PC-9 (cell line): Measurements from ENCODE around the gene ZSWIM3. TPM values are rescaled to one million over a fixed set of nuclear protein-coding genes. Genes with fewer than 3 reads are reported as not detected.

Experiments
- BruUV-seq: library from RNA; stranded (reverse); fragments of 400-500 nt; replicated peaks from 2 replicates; lab custom pipeline; 2021; lab: Mats Ljungman, UMichigan
- CTCF ChIA-PET: fragments of 300-600 bp; sonication (Branson Sonifier 250); formaldehyde crosslinking; loops from one replicate; lab custom pipeline; 2022; ENCODE audit warnings: antibody characterized with exemption; lab: Charles Lee
- POLR2A ChIA-PET: fragments of 300-600 bp; sonication (Branson Sonifier 250); formaldehyde crosslinking; loops from one replicate; lab custom pipeline; 2022; ENCODE audit warnings: antibody characterized with exemption; ENCODE audit not compliant: unreplicated experiment; lab: Charles Lee
- DNase-seq, 2 experiments: peaks; one replicate each; pipeline versions ENCODE4 v3.0.0 to v3.0.0-alpha.2; 2015 to 2022; ENCODE audit warnings: mixed read lengths in 1 of 2
- H2AFZ ChIP-seq: fragments of 200-600 bp; sonication (generic); 2 replicates; pipeline ENCODE4 v1.8.1; 2017; ENCODE audit warnings: antibody characterized with exemption
- H3F3A ChIP-seq: fragments of 200-600 bp; sonication (generic); 2 replicates; pipeline ENCODE4 v1.8.1; 2017; ENCODE audit warnings: antibody characterized with exemption, mild to moderate bottlenecking, low read depth; ENCODE audit not compliant: insufficient read depth
- H3K27ac ChIP-seq: fragments of 200-600 bp; sonication (generic); 2 replicates; pipeline ENCODE4 v1.6.1; 2016; ENCODE audit warnings: mixed run types
- H3K27me3 ChIP-seq: fragments of 200-600 bp; sonication (generic); 2 replicates; pipeline ENCODE4 v1.6.1; 2016; ENCODE audit warnings: low read depth, mixed run types; ENCODE audit not compliant: insufficient read depth
- H3K36me3 ChIP-seq: fragments of 200-600 bp; sonication (generic); 2 replicates; pipeline ENCODE4 v1.6.1; 2016; ENCODE audit warnings: low read depth, mixed run types
- H3K4me1 ChIP-seq: fragments of 200-600 bp; sonication (generic); replicated peaks from 2 replicates; pipeline ENCODE4 v1.6.1; 2016; ENCODE audit warnings: mixed run types; ENCODE audit not compliant: insufficient read depth
- H3K4me2 ChIP-seq: fragments of 200-600 bp; sonication (generic); 2 replicates; pipeline ENCODE4 v1.6.1; 2017; ENCODE audit warnings: mixed run types
- H3K4me3 ChIP-seq: fragments of 200-600 bp; sonication (generic); 2 replicates; pipeline ENCODE4 v1.6.1; 2016; ENCODE audit warnings: mixed run types
- H3K79me2 ChIP-seq: fragments of 200-600 bp; sonication (generic); 2 replicates; pipeline ENCODE4 v1.6.1; 2017; ENCODE audit warnings: low read depth, mixed run types
- H3K9me2 ChIP-seq: fragments of 200-600 bp; sonication (generic); 2 replicates; pipeline ENCODE4 v1.8.1; 2017; ENCODE audit warnings: mild to moderate bottlenecking; ENCODE audit not compliant: insufficient read depth
- H3K9me3 ChIP-seq: fragments of 200-600 bp; sonication (generic); 2 replicates; pipeline ENCODE4 v1.8.1; 2016; ENCODE audit warnings: low read depth; ENCODE audit not compliant: insufficient read depth
- H4K20me1 ChIP-seq: fragments of 200-600 bp; sonication (generic); 2 replicates; pipeline ENCODE4 v1.8.1; 2017; ENCODE audit not compliant: insufficient read depth
- EZH2 ChIP-seq: fragments of 200-600 bp; sonication (generic); IDR thresholded peaks from 2 replicates; pipeline ENCODE4 v1.8.0; 2017; ENCODE audit warnings: antibody characterized with exemption, low read depth
- intact Hi-C: fragments of 100-400 bp; cut with micrococcal nuclease; formaldehyde crosslinking; loops from one replicate; pipeline ENCODE4 v1.10.0; 2022; ENCODE audit not compliant: unreplicated experiment
- total RNA-seq: library from RNA; stranded (reverse); gene quantifications from 2 replicates; pipeline ENCODE4 v1.2.3, GENCODE V29; 2021
- TF ChIP-seq, protein P1 (sequence below): fragments of 200-600 bp; sonication (generic); conservative IDR thresholded peaks from 2 replicates; pipeline ENCODE4 v1.6.1; 2017; ENCODE audit warnings: mixed run types, antibody characterized with exemption, mild to moderate bottlenecking, moderate library complexity

Gene ZSWIM3
- total RNA-seq, 1 experiment from 2014 or later: 2.7 TPM

GRCh38 chr20:45853484-45853883, 3.9 kb upstream of the ZSWIM3 start:
- TF ChIP-seq, protein P1, sequence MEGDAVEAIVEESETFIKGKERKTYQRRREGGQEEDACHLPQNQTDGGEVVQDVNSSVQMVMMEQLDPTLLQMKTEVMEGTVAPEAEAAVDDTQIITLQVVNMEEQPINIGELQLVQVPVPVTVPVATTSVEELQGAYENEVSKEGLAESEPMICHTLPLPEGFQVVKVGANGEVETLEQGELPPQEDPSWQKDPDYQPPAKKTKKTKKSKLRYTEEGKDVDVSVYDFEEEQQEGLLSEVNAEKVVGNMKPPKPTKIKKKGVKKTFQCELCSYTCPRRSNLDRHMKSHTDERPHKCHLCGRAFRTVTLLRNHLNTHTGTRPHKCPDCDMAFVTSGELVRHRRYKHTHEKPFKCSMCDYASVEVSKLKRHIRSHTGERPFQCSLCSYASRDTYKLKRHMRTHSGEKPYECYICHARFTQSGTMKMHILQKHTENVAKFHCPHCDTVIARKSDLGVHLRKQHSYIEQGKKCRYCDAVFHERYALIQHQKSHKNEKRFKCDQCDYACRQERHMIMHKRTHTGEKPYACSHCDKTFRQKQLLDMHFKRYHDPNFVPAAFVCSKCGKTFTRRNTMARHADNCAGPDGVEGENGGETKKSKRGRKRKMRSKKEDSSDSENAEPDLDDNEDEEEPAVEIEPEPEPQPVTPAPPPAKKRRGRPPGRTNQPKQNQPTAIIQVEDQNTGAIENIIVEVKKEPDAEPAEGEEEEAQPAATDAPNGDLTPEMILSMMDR: no peak
- no peak for TF ChIP-seq EZH2
- CTCF ChIA-PET: no interaction called here
- intact Hi-C loops: no loop called here
- H3K79me2 ChIP-seq: peaks cover 25% of the 10 kb centered on the region
- H3K9me3 ChIP-seq: no peaks in the 10 kb centered on the region
- H3K4me1 ChIP-seq: peaks cover 21% of the 10 kb centered on the region
- H3K27ac ChIP-seq: no peak overlapping the region
- H3K9me2 ChIP-seq: no peaks in the 10 kb centered on the region
- no peaks in the 10 kb centered on the region for H4K20me1 ChIP-seq
- no peak overlapping the region for H2AFZ ChIP-seq
- H3K4me2 ChIP-seq: no peak overlapping the region
- no peaks in the 10 kb centered on the region for H3K27me3 ChIP-seq
- no peaks in the 10 kb centered on the region for H3K36me3 ChIP-seq
- BruUV-seq: no TSS peak
- no peaks in the 10 kb centered on the region for H3F3A ChIP-seq
- POLR2A ChIA-PET: interaction anchor here (0.7 kb wide), 1 partner anchor 31 kb away, joined by 8 read pairs; no protein-coding TSS in a partner anchor
- no peak for DNase-seq
- no peak overlapping the region for H3K4me3 ChIP-seq

GRCh38 chr20:45857882-45858216, 435 bp downstream of the ZSWIM3 start:
- CTCF ChIA-PET: no interaction called here
- BruUV-seq: no TSS peak
- peaks cover 26% of the 10 kb centered on the region for H3K4me1 ChIP-seq
- H2AFZ ChIP-seq: peak overlapping the region; percentile 95
- no peak for DNase-seq
- no peak overlapping the region for H3K27ac ChIP-seq
- no peaks in the 10 kb centered on the region for H3K27me3 ChIP-seq
- intact Hi-C loops: loop anchor here (2.0 kb wide), 1 partner anchor 23 kb away; the partner anchor contains the start of gene ZSWIM1
- peak overlapping the region; percentile 86 for H3K4me3 ChIP-seq
- peaks cover 3% of the 10 kb centered on the region; the same call in 1 of the 2 replicates for H3F3A ChIP-seq
- POLR2A ChIA-PET: no interaction called here
- no peaks in the 10 kb centered on the region for H4K20me1 ChIP-seq
- H3K9me3 ChIP-seq: no peaks in the 10 kb centered on the region
- H3K4me2 ChIP-seq: peak overlapping the region; percentile 83
- no peak for TF ChIP-seq EZH2
- TF ChIP-seq, protein P1: no peak
- no peaks in the 10 kb centered on the region for H3K9me2 ChIP-seq
- H3K36me3 ChIP-seq: no peaks in the 10 kb centered on the region
- H3K79me2 ChIP-seq: peaks cover 25% of the 10 kb centered on the region

DNA sequence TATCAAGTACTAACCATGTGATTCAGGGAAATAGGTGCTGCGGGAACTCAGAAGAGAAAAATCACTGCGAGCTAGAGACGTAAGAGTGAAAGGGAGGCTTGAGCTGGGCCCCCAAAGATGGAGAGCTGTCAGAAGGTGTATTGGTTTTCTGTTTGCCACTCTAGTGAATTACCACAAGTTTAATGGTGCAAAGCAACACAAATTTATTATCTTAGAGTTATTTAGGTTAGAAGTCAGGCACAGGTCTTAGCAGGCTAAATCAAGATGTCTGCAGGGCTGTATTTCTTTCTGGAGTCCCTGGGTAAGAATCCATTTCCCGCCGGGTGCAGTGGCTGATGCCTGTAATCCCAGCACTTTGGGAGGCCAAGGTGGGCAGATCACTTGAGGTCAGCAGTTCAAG, 2.5 kb downstream of the ZSWIM3 start:
- Histone ChIP-seq H3K27ac (no peak overlapping the region), H3K4me1 (peaks cover 26% of the 10 kb centered on the region), H2AFZ (no peak overlapping the region), H3K9me2 (no peaks in the 10 kb centered on the region), H3K4me2 (no peak overlapping the region), H3K79me2 (peaks cover 22% of the 10 kb centered on the region), H3K4me3 (no peak overlapping the region), H3F3A (peaks cover 3% of the 10 kb centered on the region; the same call in 1 of the 2 replicates), H4K20me1 (no peaks in the 10 kb centered on the region), H3K9me3 (no peaks in the 10 kb centered on the region), H3K27me3 (no peaks in the 10 kb centered on the region), H3K36me3 (no peaks in the 10 kb centered on the region)
- BruUV-seq: no TSS peak
- CTCF ChIA-PET: no interaction called here
- DNase-seq: no peak
- POLR2A ChIA-PET: no interaction called here
- no peak for TF ChIP-seq EZH2
- TF ChIP-seq, protein P1: no peak
- intact Hi-C loops: no loop called here
